GM13977 (cell line): Measurements from ENCODE around the gene DACH1.

ENCODE experiments used
- DNase-seq: peaks from one replicate; pipeline ENCODE4 v3.0.0; 2012; ENCODE audit warnings: low spot score
- in situ Hi-C: fragments of 300-500 bp; cut with MboI; formaldehyde crosslinking; loops from one replicate; pipeline ENCODE4 v1.12.0; 2022; ENCODE audit warnings: low sequenced_read_pairs, low pct_unique_long_range_greater_than_20kb, mixed read lengths, inconsistent platforms; ENCODE audit not compliant: unreplicated experiment
- TF ChIP-seq, protein P1 (sequence below): IDR thresholded peaks from 2 replicates; pipeline ENCODE4 v1.5.1; 2012; ENCODE audit warnings: mild to moderate bottlenecking, control low read depth; ENCODE audit not compliant: insufficient read depth; ENCODE audit errors: extremely low read depth, missing control alignments

Gene DACH1

DNA sequence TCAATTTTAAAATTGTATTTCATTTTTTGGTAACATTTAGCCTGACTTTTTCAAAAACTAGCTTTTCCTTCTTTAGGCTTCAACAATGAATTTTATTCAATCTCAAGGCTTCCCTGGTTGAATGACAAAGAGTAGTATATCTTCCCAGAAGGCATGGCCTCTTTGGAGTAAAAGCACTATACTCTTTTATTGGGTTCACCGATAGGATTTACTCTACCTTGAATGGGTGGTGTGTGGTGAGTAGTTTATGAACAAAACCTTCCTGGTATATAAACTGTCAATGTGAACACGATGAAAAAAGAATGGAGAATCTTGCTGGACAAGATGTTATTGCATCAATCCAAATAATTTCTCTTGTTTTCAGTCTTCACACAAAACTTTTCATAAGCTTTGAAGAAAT, 167.7 kb downstream of the DACH1 start:
- TF ChIP-seq, protein P1, sequence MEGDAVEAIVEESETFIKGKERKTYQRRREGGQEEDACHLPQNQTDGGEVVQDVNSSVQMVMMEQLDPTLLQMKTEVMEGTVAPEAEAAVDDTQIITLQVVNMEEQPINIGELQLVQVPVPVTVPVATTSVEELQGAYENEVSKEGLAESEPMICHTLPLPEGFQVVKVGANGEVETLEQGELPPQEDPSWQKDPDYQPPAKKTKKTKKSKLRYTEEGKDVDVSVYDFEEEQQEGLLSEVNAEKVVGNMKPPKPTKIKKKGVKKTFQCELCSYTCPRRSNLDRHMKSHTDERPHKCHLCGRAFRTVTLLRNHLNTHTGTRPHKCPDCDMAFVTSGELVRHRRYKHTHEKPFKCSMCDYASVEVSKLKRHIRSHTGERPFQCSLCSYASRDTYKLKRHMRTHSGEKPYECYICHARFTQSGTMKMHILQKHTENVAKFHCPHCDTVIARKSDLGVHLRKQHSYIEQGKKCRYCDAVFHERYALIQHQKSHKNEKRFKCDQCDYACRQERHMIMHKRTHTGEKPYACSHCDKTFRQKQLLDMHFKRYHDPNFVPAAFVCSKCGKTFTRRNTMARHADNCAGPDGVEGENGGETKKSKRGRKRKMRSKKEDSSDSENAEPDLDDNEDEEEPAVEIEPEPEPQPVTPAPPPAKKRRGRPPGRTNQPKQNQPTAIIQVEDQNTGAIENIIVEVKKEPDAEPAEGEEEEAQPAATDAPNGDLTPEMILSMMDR = no peak
- DNase-seq = no peak
- in situ Hi-C loops = no loop called here

DNA sequence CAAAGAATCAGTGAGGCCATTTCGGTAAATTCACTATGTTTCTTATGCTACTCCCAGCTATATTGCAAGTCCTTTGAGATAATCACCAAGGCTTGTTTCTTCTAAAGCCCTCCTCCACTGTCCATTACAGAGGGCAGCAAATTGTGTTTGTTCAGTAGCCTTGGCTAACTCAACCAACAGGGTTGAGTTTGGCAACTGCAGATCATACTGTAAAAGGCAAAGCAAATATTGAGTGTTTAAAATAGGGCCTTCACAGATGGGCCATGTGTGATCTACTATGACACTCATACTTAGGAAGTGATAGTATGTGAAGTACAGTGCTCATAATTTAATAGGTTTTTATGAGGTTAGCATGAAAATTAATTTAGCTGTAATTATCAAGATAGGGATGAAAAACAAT, 171.3 kb downstream of the DACH1 start:
- TF ChIP-seq, protein P1 = no peak
- in situ Hi-C loops = no loop called here
- DNase-seq = no peak

DNA sequence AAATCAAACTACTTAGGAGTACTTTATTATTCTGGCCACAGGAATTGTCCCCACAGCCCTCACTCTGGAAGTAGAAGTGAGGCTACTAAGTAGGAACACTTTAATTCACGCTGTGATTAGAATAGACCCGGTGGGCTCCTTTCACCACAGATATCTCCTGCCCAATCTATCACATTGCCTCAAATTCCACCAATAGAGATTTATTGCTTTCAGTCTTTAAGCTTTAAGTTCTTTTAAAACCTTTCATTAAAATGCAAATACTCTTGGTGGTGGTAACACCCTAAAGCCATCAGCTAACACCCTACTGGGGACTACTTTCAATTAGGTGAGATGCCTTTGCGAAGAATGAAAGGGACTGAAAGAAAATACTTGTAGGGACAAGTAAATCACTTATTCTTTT, 181.9 kb downstream of the DACH1 start:
- DNase-seq = no peak
- TF ChIP-seq, protein P1 = no peak
- in situ Hi-C loops = no loop called here

DNA sequence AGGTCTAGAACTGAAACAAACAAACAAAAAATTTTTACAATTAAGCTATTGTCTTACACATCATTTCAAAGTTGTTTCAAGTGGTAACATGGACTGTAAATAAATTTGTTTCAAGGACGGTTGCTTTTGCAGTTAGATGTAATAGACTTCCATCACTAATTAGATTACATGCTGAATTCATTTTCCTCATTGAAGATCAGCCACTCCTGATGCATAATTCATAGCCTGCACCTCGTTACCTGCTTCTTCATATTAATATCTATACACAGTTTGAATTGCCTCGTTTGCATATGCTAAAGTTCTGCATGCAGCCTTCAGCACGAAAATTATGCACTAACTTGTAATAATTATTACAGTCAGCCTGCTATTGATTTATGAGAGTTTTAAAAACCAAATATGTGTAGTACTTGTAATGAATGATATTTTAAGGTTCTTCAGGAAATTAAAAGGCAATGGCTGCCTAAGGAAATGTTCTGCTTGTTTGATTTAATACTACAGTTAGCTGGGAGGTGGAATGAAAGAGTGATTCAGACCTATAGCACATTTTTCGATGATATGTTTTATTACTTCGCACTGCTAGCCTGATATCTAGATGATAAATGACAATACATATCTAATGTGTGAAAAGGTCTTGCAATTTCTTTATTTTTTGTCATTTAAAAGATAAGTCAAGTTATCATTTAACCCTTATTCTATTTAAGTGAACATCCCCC, 184.9 kb downstream of the DACH1 start:
- in situ Hi-C loops = no loop called here
- TF ChIP-seq, protein P1 = no peak
- DNase-seq = no peak

DNA sequence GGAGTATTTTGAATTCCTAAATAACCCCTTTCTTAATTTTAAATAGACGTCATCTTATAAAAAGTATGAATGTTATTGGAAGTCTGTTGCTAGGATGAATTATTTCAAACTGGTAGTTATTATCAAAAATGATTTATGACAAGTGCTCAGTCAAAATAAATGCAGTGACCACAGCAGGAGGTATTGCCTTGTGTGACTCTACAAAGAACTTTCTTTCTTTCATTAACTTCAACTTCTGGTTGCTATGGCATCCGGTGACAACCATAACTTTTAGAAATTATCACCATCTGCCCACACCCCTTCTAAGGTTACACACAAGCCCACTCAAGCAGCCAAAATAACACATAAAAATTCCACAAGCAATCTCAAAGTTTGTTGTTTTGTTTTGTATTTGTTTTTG, 189.9 kb downstream of the DACH1 start:
- TF ChIP-seq, protein P1 = no peak
- in situ Hi-C loops = no loop called here
- no peak for DNase-seq

DNA sequence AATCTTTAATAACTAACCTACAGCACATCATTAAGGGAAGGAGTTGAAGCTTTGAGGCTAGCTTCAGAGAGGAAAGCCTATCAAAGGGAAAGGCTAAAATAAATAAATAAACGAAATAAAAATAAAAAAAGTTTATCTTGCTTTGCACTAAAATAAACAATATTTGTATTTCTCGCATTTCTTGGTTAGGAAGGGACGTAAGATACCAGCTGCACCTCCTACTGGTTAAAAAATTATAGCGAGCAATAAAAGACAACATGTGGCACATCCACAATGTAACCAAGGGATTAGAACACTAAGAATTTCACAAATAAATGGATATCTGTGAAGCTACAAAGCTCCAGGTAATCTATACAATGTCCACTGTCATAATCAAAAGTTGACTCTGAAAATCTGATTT, 194.5 kb downstream of the DACH1 start:
- in situ Hi-C loops = no loop called here
- no peak for DNase-seq
- TF ChIP-seq, protein P1 = no peak

DNA sequence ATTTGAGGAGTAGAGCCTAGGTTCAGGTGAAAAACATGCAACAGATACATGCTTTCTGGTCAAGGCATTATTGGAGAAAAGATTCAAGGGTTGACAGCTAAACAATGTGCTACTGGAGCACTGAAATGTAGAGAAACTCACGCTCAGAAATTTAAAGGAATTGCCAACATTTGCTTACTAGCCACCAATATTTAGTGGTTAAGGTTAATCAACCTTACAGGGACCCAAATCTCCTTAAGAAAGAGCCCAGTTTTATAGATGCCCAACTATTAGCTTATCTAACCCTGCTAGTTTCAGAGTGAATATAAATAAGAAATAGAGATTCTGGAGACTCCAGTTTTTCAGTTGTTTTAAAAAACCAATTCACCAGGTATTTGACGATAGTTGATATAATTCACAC, 203.6 kb downstream of the DACH1 start:
- TF ChIP-seq, protein P1 = no peak
- in situ Hi-C loops = no loop called here

More for the DNA sequence above, 203.6 kb downstream of the DACH1 start:
- DNase-seq = no peak
